ENCODE measurements around the gene ADRB1.

ADRB1 gene

GRCh38 chr10:114095559-114096337, 52.1 kb downstream of the ADRB1 start:
- no peak for DNase-seq

Measured in stimulated activated CD4-positive, alpha-beta T cell treated with anti-CD3 and anti-CD28 coated beads, Interleukin-4, amount 100 ng/mL, for 4 hours (primary cell).